Fibroblast of skin of back (primary cell): ENCODE results near the gene GAPDHS.
A peak's percentile ranks its signal among the peaks of the same experiment; 100 is the strongest.

Experiments used
- DNase-seq: peaks from one replicate; pipeline ENCODE4 v3.0.0-alpha.2; 2013

GAPDHS gene

DNA sequence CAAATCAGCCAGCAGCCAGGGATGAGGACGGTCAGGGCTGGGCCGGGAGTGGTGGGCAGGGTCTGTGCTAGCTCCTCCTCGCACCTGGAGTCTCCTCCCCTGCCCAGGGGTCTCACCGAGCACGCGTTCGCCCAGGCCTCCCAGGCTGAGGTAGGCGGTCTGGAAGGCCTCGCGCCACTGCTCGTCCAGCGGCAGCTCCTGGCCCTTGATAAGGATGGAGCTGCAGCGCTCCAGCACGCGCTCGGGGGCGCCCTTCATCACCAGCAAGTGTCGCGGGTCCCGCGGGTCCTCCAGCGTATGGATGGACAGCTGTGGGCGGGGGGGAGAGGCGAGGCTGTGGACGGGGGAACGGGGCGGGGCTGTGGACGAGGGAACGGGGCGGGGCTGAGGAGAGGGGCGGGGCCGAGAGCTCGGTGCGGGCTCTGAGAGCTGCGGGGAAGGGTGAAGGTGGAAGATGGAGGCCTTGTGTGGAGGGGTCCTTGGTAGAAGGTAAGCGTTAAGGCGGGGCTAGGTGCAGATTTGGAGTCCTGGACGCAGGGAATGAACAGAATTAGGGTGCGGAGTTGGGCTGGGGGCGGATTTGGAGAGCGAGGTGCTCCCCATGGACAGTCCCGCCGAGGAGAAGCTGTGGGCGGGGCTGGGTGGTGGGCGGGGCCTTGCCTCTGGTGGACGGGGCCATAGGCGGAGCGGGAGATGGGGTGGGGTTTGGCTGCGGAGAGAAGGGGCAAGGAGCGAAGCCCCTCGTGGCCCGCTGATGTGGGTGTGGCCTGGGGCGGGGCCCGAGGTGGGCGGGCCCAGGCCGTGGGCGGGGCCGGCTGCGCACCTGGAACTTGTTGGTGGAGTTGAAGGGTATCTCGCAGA lies 24.5 kb downstream of the GAPDHS start:
- peak; percentile 56 for DNase-seq

DNA sequence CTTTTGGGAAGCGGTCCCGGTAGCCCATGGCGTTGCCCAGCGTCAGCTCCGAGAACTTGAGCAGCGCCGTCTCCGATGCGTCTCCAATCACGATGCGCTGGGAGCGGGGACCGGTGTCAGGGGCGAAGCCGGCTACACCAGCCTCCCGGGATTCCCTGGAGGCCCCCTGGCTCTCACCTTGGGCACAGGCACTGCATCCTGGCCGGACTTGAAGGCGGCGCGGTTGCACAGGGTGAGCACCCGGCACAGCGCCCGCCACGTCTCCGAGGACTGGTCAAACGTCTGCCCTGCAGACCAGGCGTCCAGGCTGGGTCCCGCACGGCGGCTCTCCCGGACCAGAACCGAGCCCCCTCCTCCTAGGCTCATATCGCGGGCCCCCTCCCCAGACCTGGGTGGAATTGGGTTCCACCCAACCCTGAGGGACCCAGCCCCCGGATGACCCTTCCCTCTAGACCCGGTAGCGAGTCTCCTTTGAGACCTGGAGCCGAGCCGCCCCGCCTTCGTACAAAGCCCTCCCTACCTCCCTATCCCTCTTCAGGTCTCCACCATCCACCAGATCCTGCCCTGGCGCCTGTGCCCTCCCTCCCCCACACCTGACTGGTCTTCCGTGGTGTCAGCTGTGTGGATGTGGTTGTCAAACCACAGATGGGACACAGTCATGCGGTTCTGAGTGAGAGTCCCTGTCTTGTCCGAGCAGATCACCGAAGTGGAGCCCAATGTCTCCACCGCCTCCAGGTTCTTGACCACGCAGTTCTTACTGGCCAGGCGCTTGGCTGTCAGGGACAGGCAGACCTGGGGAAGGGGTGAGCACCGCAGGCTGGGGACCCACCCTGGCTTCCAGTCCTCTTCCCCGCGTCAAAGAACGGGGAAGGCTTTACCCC lies 25.4 kb downstream of the GAPDHS start:
- DNase-seq = no peak

DNA sequence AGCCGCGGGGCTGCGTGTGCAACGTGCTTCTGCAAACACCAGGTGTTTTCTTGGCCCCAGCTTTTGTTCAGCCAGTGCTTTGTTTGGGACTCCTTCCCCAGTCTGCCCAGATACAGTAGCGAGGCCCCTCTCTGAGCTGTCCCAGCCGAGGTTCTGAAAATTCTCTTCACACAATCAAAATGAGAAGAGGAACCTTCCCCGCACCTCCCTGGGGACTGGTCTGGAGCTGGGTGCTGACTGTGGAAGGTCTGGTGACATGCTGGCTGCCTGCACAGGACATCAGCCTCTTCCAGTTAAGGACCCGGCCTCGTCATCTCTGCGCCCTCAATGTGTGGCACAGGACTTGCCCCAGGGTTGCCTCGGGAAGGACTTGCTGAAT lies 26.0 kb downstream of the GAPDHS start:
- DNase-seq = no peak

GRCh38 chr19:35559781-35560180 lies 26.5 kb downstream of the GAPDHS start:
- DNase-seq = no peak

DNA sequence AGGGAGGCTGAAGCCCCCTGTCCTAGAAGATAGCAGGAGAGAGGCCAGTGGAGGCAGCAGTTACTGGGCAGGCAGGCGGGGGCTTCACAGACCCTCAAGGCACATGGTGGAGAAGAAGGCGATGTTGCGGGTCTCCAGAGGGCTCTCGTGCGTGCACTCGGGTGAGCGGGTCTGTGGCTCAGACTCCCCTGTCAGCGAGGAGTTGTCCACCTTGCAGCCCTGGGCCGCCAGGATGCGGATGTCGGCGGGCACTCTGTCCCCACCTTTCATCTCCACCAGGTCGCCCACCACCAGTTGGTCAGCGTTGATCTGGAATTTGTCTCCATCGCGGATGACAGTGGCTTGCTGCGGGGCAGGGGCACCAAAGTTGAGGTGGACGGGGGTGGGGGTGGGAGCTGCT lies 27.0 kb downstream of the GAPDHS start:
- DNase-seq = no peak

DNA sequence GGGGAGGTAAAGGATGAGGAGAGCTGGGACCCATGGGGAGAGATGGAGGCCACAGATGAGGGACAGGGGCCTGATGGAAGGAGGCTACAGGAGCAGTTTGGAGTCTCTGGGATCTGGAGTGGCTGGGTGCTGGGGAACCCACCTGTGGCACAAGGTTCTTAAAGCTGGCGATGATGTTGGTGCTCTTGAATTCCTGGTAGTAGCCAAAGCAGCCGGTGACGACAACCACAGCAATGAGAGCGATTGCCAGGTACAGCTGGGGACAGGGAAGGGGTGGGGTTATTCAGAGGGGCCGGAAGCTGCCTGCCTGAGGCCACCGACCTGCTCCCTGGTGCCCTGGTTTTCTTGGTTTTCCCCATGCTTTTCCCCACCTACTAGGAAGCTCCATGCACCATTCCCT lies 27.4 kb downstream of the GAPDHS start:
- no peak for DNase-seq

GRCh38 chr19:35561436-35561835 lies 28.2 kb downstream of the GAPDHS start:
- no peak for DNase-seq

GRCh38 chr19:35562336-35562735 lies 29.1 kb downstream of the GAPDHS start:
- DNase-seq = no peak

DNA sequence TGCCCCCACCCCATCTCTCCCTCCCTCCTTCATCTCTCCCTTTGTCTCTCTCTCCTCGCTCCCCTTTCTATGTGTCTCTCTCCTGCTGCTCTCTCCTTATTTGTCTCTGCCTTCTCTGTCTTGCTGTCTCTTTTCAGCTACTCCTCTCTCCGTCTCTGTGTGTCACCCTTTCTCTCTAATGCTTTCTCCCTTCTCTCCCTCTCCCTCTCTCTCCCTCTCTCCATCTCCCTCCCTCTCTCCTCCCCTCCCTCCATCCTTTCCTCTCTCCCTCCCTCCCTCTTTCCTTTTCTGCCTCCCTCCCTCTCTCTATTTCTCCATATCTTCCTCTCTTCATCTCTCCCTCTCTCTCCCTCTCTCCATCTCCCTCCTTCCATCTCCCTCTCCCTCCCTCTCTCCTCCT lies 29.5 kb downstream of the GAPDHS start:
- no peak for DNase-seq

DNA sequence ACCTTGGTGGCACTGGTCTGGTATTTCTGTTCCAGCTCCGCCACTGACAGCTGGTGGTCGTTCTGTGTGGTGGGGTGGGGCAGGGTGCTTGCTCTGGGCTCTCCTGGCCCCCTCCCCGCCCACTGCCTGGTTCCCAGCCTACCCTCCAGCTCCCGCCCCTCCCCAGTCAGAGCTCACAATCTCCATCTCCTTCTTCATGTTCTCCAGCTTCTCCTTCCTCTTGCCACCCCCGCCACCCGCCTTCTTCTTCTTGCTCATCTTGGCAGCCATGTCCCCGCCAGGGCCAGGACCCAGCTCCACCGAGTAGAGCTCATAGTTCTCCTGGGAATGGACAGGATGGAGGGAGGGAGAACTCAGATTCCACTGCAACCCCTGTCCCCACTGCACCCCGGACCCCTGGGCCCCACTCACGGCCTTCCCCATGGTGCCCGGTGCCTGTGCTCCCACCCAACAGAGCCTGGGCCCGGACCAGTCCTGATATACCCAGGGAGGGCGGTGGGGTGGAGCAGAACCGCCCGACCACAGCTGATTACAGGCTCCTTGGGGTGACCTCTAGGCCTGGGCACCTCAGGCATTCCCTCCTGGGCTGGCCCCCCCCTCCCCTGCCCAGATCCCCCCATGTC lies 30.1 kb downstream of the GAPDHS start, which contains the start of gene ATP4A:
ATP4A (minus strand) TSS at position 452 of the 623 bp plus-strand sequence; CDS start at position 423, 29 bp downstream.
- DNase-seq = no peak

DNA sequence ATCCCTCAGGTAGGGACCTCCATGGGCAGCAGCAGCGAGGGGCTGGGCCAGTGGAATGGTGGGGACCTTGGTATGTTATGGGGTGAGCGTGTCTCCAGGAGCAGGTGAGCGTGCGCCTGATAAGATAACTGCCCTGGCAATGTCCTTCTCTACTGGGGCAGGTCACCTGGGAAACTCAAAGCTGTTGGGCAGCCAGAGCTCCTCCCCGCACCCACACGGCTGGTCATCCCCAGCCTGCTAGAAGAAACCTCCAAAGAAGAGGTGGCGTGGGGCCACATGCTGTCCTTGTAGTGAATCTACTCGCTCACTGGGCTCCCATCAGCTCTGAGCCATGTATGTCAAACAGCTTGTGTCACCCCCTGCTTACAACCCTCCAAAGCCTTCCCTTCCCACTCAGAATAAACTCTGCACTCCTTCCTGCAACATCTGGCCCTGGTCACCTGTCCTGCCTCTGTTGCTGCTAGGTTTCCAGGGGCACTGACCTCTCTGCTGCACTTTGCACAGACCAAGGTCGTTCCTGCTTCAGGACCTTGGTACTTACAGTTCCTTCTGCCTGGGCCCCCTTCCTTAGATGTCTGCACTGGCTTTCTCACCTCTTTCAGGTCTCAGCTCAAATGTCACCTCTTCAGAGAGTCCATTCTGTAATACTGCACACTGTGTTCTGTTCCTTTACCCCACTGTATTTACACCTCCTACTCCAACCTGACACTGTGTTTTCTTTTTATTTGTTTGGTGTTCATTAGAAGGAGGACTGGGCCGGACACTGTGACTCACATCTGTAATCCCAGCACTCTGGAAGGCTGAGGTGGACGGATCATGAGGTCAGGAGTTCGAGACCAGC lies 32.0 kb downstream of the GAPDHS start:
- no peak for DNase-seq

- no peak for DNase-seq
Measured at GRCh38 chr19:35566738-35567137, 33.5 kb downstream of the GAPDHS start.

GRCh38 chr19:35569281-35569781 lies 36.1 kb downstream of the GAPDHS start:
- no peak for DNase-seq

DNA sequence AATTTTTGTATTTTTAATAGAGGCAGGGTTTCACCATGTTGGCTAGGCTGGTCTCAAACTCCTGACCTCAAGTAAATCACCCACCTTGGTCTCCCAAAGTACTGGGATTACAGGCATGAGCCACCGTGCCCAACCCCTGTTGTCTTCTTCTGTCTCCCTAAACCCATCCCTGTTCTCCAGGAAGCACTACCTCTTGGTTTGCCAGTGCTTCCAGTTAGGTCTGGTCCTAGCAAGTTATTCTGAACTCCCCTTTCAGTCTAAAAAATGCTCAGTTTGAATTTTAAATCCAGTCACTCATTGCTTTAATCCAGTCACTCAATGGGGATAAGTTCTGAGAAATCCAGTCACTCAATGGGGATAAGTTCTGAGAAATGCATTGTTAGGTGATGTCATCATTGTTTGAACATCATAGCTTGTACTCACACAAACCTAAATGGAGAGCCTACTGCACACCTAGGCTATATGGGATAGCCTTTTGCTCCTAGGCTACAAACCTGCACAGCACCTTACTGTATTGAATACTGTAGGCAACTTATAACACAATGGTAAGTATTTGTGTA lies 38.2 kb downstream of the GAPDHS start:
- no peak for DNase-seq

- no peak for DNase-seq
Measured at GRCh38 chr19:35577918-35578317, 44.7 kb downstream of the GAPDHS start.

DNA sequence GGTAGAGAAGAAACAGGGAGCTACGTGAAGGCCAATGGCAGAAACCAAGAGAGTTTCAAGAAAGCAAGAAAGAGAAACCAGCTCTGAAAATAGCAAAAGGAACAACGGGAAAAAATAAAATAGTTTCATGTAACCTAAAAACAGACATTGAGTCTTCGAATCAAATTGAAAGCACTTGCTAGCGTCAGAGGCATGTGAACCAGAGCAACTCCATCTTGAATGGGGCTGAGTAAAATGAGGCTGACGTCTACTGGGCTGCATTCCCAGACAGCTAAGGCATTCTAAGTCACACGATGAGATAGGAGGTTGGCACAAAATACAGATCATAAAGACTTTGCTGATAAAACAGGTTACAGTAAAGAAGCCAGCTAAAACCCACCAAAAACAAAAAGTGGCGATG lies 45.5 kb downstream of the GAPDHS start:
- DNase-seq = no peak

- no peak for DNase-seq
Measured at GRCh38 chr19:35582760-35583159, 49.5 kb downstream of the GAPDHS start.

DNA sequence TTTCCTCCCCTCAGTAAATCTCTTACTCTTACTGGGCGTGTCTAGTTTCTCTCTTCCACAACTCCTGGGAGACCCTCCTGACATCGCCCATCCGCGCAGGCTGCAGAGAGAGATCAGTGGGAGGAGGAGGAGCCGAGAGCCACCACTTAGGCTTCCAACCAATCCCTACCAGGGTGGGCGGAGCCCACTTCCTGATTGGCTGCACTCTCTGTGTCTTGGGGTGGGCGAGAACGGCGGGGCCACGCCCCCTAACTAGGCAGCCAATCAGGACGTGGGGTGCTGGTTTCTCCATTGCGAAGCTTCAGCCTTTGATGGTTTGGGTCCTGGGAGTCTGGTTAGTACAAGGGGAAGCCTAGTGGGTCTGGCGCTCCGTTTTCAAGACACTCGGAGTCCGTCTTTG lies 52.6 kb downstream of the GAPDHS start, which contains the start of gene PMIS2:
PMIS2 (plus strand) TSS at position 326 of the 400 bp plus-strand sequence. CDS start 87 bp downstream, outside the sequence.
- DNase-seq = no peak

GRCh38 chr19:35587321-35587720 lies 54.1 kb downstream of the GAPDHS start:
- no peak for DNase-seq

DNA sequence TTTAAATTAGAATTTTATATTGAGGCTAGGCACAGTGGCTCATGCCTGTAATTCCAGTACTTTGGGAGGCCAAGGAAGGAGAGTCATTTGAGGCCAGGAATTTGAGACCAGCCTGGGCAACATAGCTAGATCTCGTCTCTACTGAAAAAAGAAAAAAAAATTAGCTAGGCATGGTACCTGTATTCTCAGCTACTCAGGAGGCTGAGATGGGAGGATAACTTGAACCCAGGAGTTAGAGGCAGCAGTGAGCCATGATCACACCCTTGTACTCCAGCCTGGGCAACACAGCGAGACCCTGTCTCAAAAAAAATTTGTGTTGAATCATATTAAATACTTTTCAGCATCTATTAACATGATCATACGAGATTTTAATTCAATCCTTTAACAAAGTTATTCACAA lies 57.6 kb downstream of the GAPDHS start:
- no peak for DNase-seq

DNA sequence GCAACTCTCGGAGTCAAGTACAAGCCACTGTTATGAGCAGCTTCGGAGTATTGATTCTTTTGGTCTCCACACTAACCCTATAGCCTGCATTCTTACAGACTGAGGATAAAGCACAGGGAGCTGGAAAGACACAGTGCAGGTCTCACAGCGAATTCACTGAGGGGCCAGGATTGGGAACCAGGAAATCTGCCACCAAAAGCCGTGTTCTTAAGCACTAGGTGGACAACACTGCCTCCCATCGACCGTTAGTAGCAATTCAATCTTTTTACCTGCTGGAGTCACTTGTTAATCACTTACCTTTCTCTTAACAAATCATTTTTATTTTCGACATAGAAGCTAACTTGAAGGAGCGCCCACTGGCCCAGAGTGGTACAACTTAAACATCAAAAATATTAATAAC lies 59.0 kb downstream of the GAPDHS start:
- no peak for DNase-seq
